K562 (cell line): Measurements from ENCODE around the gene ELMO3. TPM values are rescaled to one million over a fixed set of nuclear protein-coding genes. Genes with fewer than 3 reads are reported as not detected.

Experiments
- JUND ChIP-seq, 2 experiments: IDR thresholded peaks; 2 replicates in 1 of 2; 3 replicates in 1 of 2; pipeline ENCODE4 v1.6.1; 2011; ENCODE audit warnings: borderline replicate concordance in 2 of 2, low read depth in 2 of 2, low read length in 2 of 2, improper control_type of control experiment in 1 of 2, missing biosample characterization in 1 of 2, missing genetic modification characterization in 1 of 2, missing genetic modification reagents in 1 of 2
- PRPF4 ChIP-seq: fragments of 200-400 bp; formaldehyde crosslinking; IDR thresholded peaks from one replicate; pipeline ENCODE4 v1.6.1; 2017; ENCODE audit warnings: low read length, low read depth, mild to moderate bottlenecking; ENCODE audit not compliant: insufficient read depth, poor library complexity, severe bottlenecking
- ZNF133 ChIP-seq: fragments of 250-450 bp; sonication (Bioruptor Pico); IDR thresholded peaks from 2 replicates; pipeline ENCODE4 v1.4.0; 2020; ENCODE audit warnings: mild to moderate bottlenecking
- ZNF589 ChIP-seq: fragments of 200-800 bp; sonication (Bioruptor generic); IDR thresholded peaks from 2 replicates; pipeline ENCODE4 v1.6.1; 2016; ENCODE audit warnings: low read depth, missing genetic modification characterization, missing compliant biosample characterization
- polyA plus RNA-seq, 8 experiments: library from polyadenylated mRNA; depleted of rRNA in 4 of 8; stranded (reverse) in 5 of 8; unstranded in 3 of 8; fragments of >200 nt; fragmentation: Nextera tagmentation in 2 of 8; fragmentation: Illumina TruSeq in 1 of 8; extraction: Ambion mirVana in 2 of 8; extraction: Trizol in 1 of 8; gene quantifications; 2 replicates each; pipeline versions ENCODE4 v1.2.1 to v1.2.3, GENCODE V29; 2011 to 2014; ENCODE audit warnings: inconsistent platforms in 1 of 8, missing spikeins in 1 of 8
- total RNA-seq, 7 experiments: library from RNA; depleted of rRNA in 6 of 7; stranded (reverse); fragments of >200 nt in 6 of 7; fragmentation: Illumina TruSeq in 2 of 7; extraction: Trizol in 2 of 7; gene quantifications; 2 replicates each; pipeline versions ENCODE4 v1.2.1 to v1.2.3, GENCODE V29; 2011 to 2021; ENCODE audit warnings: low replicate concordance in 1 of 7
- TF ChIP-seq, protein P1 (sequence below): fragments of 250-450 bp; sonication (Bioruptor Pico); IDR thresholded peaks from 2 replicates; pipeline ENCODE4 v1.4.0; 2020
- TF ChIP-seq, protein P2 (sequence below): IDR thresholded peaks from 2 replicates; pipeline ENCODE4 v1.6.1; 2014; ENCODE audit warnings: antibody characterized with exemption
- TF ChIP-seq, protein P3 (sequence below): sonication (generic); formaldehyde crosslinking; IDR thresholded peaks from 2 replicates; pipeline ENCODE4 v1.8.1; 2023; ENCODE audit warnings: mild to moderate bottlenecking, missing genetic modification reagents
- TF ChIP-seq, protein P4 (sequence below): sonication (generic); formaldehyde crosslinking; IDR thresholded peaks from 2 replicates; pipeline ENCODE4 v1.8.0; 2022; ENCODE audit warnings: missing genetic modification reagents, mild to moderate bottlenecking, borderline replicate concordance
- TF ChIP-seq, protein P5 (sequence below): sonication (generic); formaldehyde crosslinking; IDR thresholded peaks from 2 replicates; pipeline ENCODE4 v1.8.1; 2023; ENCODE audit warnings: mild to moderate bottlenecking, missing genetic modification reagents

ELMO3 gene
- total and polyA plus RNA-seq, 9 of the 15 experiments (the other 6 are each of a cell fraction or from before 2014, with no cell fraction given): 0.04 to 5.1 (median 1.5) TPM

DNA sequence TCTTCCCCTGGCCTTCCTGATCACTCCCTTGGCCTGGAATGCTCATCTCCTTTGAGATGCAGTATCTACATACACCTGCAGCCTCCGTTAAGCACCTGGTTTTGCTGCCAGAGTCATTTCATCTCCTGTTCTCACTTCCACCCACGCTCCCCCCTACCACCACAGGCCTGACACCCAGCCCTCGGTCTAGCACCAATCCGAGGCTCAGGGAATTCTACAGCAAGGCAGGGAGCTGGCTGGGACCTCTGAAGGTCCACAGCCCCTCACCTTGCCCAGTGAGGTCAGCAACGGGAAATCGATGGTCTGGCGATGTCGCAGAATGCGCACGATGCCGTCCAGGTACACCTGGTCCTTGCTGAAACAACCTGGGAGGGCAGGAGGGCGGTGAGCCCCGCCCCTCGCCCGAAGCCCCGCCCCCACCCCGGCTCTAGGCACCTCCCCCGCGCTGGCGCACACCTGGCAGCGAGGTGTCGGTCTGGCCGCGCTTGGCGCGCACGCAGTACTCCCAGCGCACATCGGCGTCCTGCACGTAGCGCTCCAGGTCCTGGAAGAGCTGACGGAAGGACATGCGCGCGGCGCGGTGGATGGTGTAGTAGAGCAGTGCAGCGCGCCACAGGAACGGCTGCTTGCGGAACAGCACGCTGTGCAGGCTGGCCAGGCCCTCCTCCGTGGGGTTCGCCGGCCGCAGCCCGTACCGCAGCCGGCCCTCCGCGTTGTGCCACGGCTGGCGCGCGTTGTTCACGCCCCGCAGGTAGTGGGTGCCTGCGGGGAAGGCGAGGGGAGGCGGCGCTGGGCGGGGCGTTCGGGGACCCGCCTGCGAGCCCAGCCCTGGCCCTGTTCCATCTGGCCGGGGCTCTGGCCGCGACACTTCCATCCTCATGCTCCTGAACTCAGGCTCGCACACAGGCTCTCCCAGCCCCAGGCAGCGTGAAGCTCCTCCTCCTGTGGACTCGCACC, 20.9 kb upstream of the ELMO3 start (continued):
- TF ChIP-seq, protein P1, sequence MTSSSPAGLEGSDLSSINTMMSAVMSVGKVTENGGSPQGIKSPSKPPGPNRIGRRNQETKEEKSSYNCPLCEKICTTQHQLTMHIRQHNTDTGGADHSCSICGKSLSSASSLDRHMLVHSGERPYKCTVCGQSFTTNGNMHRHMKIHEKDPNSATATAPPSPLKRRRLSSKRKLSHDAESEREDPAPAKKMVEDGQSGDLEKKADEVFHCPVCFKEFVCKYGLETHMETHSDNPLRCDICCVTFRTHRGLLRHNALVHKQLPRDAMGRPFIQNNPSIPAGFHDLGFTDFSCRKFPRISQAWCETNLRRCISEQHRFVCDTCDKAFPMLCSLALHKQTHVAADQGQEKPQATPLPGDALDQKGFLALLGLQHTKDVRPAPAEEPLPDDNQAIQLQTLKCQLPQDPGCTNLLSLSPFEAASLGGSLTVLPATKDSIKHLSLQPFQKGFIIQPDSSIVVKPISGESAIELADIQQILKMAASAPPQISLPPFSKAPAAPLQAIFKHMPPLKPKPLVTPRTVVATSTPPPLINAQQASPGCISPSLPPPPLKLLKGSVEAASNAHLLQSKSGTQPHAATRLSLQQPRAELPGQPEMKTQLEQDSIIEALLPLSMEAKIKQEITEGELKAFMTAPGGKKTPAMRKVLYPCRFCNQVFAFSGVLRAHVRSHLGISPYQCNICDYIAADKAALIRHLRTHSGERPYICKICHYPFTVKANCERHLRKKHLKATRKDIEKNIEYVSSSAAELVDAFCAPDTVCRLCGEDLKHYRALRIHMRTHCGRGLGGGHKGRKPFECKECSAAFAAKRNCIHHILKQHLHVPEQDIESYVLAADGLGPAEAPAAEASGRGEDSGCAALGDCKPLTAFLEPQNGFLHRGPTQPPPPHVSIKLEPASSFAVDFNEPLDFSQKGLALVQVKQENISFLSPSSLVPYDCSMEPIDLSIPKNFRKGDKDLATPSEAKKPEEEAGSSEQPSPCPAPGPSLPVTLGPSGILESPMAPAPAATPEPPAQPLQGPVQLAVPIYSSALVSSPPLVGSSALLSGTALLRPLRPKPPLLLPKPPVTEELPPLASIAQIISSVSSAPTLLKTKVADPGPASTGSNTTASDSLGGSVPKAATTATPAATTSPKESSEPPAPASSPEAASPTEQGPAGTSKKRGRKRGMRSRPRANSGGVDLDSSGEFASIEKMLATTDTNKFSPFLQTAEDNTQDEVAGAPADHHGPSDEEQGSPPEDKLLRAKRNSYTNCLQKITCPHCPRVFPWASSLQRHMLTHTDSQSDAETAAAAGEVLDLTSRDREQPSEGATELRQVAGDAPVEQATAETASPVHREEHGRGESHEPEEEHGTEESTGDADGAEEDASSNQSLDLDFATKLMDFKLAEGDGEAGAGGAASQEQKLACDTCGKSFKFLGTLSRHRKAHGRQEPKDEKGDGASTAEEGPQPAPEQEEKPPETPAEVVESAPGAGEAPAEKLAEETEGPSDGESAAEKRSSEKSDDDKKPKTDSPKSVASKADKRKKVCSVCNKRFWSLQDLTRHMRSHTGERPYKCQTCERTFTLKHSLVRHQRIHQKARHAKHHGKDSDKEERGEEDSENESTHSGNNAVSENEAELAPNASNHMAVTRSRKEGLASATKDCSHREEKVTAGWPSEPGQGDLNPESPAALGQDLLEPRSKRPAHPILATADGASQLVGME (CRISPR knock-in tag): no peak
- TF ChIP-seq, protein P2, sequence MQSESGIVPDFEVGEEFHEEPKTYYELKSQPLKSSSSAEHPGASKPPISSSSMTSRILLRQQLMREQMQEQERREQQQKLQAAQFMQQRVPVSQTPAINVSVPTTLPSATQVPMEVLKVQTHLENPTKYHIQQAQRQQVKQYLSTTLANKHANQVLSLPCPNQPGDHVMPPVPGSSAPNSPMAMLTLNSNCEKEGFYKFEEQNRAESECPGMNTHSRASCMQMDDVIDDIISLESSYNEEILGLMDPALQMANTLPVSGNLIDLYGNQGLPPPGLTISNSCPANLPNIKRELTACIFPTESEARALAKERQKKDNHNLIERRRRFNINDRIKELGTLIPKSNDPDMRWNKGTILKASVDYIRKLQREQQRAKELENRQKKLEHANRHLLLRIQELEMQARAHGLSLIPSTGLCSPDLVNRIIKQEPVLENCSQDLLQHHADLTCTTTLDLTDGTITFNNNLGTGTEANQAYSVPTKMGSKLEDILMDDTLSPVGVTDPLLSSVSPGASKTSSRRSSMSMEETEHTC: no peak
- TF ChIP-seq, protein P3, sequence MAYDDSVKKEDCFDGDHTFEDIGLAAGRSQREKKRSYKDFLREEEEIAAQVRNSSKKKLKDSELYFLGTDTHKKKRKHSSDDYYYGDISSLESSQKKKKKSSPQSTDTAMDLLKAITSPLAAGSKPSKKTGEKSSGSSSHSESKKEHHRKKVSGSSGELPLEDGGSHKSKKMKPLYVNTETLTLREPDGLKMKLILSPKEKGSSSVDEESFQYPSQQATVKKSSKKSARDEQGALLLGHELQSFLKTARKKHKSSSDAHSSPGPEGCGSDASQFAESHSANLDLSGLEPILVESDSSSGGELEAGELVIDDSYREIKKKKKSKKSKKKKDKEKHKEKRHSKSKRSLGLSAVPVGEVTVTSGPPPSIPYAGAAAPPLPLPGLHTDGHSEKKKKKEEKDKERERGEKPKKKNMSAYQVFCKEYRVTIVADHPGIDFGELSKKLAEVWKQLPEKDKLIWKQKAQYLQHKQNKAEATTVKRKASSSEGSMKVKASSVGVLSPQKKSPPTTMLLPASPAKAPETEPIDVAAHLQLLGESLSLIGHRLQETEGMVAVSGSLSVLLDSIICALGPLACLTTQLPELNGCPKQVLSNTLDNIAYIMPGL (CRISPR knock-in tag): no peak
- TF ChIP-seq, protein P4, sequence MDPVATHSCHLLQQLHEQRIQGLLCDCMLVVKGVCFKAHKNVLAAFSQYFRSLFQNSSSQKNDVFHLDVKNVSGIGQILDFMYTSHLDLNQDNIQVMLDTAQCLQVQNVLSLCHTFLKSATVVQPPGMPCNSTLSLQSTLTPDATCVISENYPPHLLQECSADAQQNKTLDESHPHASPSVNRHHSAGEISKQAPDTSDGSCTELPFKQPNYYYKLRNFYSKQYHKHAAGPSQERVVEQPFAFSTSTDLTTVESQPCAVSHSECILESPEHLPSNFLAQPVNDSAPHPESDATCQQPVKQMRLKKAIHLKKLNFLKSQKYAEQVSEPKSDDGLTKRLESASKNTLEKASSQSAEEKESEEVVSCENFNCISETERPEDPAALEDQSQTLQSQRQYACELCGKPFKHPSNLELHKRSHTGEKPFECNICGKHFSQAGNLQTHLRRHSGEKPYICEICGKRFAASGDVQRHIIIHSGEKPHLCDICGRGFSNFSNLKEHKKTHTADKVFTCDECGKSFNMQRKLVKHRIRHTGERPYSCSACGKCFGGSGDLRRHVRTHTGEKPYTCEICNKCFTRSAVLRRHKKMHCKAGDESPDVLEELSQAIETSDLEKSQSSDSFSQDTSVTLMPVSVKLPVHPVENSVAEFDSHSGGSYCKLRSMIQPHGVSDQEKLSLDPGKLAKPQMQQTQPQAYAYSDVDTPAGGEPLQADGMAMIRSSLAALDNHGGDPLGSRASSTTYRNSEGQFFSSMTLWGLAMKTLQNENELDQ (CRISPR knock-in tag): no peak
- TF ChIP-seq ZNF133 (CRISPR knock-in tag): no peak
- no peak for TF ChIP-seq PRPF4
- TF ChIP-seq, protein P5, sequence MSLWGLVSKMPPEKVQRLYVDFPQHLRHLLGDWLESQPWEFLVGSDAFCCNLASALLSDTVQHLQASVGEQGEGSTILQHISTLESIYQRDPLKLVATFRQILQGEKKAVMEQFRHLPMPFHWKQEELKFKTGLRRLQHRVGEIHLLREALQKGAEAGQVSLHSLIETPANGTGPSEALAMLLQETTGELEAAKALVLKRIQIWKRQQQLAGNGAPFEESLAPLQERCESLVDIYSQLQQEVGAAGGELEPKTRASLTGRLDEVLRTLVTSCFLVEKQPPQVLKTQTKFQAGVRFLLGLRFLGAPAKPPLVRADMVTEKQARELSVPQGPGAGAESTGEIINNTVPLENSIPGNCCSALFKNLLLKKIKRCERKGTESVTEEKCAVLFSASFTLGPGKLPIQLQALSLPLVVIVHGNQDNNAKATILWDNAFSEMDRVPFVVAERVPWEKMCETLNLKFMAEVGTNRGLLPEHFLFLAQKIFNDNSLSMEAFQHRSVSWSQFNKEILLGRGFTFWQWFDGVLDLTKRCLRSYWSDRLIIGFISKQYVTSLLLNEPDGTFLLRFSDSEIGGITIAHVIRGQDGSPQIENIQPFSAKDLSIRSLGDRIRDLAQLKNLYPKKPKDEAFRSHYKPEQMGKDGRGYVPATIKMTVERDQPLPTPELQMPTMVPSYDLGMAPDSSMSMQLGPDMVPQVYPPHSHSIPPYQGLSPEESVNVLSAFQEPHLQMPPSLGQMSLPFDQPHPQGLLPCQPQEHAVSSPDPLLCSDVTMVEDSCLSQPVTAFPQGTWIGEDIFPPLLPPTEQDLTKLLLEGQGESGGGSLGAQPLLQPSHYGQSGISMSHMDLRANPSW (CRISPR knock-in tag): no peak
- TF ChIP-seq JUND (IDR thresholded peaks at IDR 0.05; ENCODE audit: borderline replicate concordance, low read depth, low read length): no peak
- no peak for TF ChIP-seq JUND (tag; IDR thresholded peaks at IDR 0.05; ENCODE audit: borderline replicate concordance, low read depth, low read length)
- no peak for TF ChIP-seq ZNF589 (CRISPR knock-in tag)
